HG03103 (cell line): Measurements from ENCODE around the gene BCOR.

ENCODE experiments used
- ATAC-seq: cut with Tn5 transposase; IDR thresholded peaks from one replicate; pipeline ENCODE4 v1.9.1; 2021; ENCODE audit warnings: low read depth; ENCODE audit not compliant: unreplicated experiment

The BCOR gene

DNA sequence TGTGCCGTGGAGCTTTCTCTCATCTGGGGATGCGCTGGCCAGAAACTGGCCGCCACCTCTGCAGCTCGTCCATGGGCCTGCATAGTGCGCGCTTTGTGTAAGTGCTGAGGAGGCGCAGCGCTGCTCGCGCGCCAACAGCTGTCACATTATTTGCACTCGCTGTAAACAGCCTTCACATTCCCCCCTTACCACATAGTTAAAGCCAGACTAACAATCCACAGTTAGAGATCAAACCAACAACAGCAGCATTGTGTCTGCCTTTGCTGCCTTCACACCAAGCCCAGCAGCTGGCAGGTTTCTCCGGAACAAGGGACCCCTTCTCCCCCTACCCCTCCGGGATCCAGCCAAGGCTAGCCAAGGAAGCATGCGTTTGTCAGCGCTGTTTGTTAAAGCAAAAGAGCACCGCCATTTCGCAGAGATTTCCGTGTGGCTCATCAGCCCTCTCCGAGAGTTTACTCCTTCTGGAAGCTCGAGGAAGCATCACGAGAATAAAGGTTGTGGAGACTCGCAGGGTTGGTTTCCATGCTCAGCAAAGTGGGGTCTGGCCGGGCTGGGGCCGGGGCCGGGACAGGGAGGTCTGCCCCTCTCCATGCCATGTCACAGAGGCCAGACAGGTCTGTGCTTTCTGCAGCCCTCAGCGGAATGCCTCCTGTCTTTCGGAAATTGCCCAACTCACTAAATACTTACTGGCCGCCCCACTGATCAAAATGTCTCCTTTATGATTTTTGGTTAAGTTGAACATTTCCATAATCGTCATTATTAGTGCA lies 11.0 kb downstream of the BCOR start:
- no peak for ATAC-seq

DNA sequence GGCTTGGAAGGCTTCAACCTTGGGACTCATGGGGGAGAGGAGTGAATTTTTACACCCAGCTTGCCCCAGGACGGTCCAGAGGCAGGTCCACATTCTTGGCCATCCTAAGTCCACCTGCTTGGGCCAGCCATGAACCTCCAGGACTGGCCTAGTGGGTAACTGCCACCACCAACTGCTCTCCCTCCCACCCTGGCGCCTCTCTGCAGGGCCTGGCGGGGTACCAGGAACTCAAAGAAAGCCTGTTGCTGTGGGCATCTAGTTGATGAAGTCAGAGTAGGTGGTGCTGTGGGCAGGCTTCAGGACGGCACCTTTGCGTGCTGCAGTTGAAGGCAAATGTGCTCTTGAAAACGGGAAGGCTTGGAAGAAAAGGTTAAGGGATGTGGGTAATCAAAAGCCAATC lies 12.0 kb downstream of the BCOR start:
- ATAC-seq, result no peak

GRCh38 chrX:40085102-40085551 lies 12.6 kb downstream of the BCOR start:
- no peak for ATAC-seq

GRCh38 chrX:40084471-40085101 lies 13.2 kb downstream of the BCOR start:
- no peak for ATAC-seq

- no peak for ATAC-seq
These were observed 13.8 kb downstream of the BCOR start for GRCh38 chrX:40083979-40084359.

DNA sequence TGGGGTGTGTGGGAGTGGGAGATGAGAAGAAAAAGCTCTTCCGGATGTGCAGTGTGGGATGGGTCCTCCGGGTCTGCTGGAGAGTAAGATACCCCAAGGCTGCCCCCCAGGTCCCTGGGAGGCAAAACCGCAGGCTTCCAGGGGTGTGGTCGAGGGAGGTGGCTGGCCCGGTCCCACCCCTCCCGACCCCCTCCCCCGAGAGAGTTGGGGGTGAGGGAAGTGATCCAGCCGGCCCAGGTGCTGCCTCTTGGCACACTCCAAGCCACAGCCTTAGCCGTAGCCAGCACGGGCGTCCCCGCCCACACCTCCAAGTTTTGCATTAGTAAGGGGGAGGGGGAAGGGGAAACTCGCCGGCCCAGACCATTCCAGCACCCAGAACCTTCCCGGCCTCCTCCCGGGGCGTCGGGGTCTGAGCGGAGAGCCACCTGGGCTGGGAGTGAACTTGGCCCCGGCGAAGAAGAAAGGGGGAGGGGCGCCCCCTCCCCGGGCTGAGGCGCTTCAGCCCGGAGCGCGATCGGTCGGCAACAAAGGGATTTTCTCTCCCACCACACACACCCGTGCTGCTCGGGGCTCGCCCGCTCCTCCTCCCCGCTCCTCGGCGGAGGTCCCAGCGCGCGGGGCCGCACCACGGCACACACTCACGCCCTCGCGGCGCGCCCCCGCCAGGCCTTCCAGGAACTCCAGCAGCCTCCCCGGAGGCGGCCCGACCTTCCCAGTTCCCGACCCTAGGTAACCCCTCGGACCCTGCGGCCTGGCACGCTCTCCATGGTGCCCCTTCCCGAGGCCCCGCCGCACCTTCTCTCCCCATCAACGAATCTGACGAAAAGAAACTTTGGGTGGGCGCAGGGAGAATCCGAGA lies 14.4 kb downstream of the BCOR start:
- ATAC-seq, result no peak

GRCh38 chrX:40082447-40083119 lies 15.2 kb downstream of the BCOR start:
- ATAC-seq, result no peak

DNA sequence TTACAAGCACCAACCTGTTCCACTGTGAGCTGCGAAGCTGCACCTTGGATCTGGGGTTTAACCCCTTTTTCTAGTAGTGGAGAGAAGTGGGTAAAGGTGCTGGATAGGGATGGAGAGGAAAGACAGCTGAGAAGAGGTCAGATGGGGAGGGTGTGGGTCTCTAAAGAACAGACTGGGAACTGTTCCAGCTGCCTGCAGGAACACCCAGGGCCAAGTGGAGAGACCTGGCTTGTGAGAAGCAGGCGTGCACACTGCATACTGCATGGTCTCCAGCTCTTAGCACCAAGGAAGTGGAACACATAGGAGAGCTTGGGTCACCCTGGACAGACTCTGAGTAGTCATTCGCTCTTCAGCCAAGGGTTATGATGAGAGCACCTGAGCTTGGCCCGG lies 16.1 kb downstream of the BCOR start:
- no peak for ATAC-seq

- no peak for ATAC-seq
These were observed 16.7 kb downstream of the BCOR start for GRCh38 chrX:40080894-40081678.

GRCh38 chrX:40079572-40079971 lies 18.2 kb downstream of the BCOR start:
- ATAC-seq, result no peak

DNA sequence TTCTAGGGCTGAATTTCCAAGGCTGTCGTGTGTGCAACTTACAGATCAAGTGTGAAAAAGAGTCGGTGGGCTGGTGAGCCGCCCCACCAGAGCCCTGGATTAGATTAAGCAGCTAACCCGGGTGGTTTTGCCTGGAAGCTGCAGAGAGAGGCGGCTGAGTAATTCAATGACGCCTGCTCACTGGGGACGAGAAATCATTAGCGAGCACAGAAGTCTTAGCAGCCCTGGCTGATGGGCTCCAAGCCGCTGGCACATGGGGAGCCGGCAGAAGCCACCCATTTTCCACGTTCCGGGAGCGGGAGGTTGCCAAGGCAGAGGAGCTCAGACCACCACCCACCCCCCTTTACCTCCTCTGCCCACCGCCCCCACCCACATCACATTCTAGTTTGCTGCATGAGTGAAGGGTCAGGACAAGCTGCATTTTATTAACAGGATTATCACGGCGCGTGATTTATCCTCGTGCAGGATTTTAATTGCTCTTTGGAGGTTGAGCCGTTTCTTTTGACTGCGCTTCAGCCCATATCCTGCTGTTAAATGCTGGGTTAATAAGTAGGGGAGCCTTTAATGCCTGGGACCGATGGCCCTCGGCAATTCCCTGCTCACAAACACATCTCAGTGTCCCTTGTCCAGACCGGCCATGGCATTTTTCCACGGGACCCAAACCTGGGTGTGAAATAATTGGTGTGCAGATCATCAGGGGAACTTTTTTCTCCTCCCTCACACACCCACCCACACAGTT lies 19.1 kb downstream of the BCOR start:
- ATAC-seq, result no peak

- ATAC-seq, result no peak
These were observed 19.9 kb downstream of the BCOR start for GRCh38 chrX:40077906-40078305.

GRCh38 chrX:40076750-40077575 lies 20.8 kb downstream of the BCOR start:
- ATAC-seq, result no peak

DNA sequence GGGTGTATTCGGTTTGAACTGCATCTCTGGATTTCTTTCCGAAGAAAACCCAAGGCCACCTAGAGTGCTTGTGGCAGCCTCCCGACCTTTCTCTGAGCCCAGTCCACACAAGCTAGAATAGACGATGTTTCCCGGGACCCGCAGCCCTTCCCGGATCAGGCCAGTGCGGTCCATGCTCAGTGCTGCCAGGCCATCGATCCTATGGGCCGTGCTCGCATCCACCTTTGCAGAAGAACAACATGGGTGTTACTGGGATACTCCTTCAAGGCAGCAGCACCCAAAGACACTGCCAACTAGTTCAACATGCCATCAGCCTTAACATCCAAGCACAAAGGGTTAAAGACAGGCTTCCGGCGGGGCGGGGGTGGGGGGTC lies 22.8 kb downstream of the BCOR start:
- ATAC-seq, result no peak

GRCh38 chrX:40074080-40074958 lies 23.4 kb downstream of the BCOR start:
- no peak for ATAC-seq

GRCh38 chrX:40073439-40074054 lies 24.2 kb downstream of the BCOR start:
- no peak for ATAC-seq

- no peak for ATAC-seq
These were observed 25.5 kb downstream of the BCOR start for GRCh38 chrX:40072246-40072645.
